Stimulated activated CD4-positive, alpha-beta T cell treated with anti-CD3 and anti-CD28 coated beads, Interleukin-4, amount 100 ng/mL, for 24 hours (primary cell): ENCODE measurements around the gene CELA3A.
"Not testable (repeated sequence)": the region's sequence is repeated elsewhere in the genome, so short reads cannot be mapped to it uniquely, and the experiment has no call there.

ENCODE experiments used
- DNase-seq: peaks from one replicate; pipeline ENCODE4 v3.0.0-alpha.2; 2020

Gene CELA3A

DNA sequence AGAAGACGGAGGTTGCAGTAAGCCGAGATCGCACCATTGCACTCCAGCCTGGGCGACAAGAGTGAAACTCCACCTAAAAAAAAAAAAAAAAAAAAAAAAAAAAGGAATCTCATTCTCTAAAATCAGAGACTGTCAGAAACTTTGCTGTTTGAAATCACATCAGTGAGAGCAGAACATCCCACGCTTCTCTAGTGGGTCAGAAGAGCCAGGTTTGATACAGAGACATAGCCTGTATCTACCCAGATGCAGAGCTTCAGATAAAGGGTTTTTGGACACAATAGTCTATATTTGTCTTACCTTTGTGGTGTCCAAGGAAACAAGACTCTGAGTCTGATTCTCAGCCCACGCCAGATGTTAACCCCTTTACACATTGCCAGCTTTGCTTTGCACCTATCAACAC is 19.6 kb downstream of the CELA3A start:
- DNase-seq: no peak

DNA sequence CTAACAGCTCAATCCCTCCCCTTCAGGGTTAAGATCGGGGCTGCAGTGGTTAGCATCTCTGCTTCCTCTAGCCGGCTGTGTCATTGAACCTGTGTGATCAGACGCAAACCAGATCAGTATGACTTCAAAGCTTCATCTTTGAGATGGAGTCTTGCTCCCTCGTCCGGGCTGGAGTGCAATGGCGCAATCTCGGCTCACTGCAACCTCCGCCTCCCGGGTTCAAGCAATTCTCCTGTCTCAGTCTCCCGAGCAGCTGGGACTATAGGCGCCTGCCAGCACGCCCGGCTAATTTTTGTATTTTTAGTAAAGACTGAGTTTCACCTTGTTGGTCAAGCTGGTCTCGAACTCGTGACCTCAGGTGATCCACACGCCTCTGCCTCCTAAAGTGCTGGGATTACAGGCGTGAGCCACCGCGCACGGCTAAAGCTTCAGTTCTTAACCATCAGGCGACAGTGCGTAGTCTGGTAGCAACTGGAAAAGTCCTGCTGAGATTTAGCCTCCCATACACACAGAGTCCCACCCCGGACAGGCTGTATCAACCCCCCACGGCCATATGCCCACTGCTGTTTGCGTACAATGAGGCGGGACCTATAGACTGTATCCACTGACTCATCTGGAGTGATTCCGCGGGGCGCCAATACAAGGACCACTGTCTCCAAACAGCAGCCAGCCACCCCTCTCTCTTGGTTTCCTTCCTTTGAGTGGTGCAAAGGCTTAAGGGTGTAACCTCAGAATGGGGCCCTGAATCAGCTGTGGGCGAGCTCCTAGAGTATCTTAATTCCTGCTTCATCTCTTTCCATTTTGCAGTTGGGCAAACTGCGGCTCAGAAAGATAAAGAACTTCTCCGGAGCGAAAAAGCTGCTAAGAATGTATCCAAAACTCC is 23.3 kb downstream of the CELA3A start:
- DNase-seq: peak; percentile 80

- peak; percentile 93 for DNase-seq
These were observed 24.1 kb downstream of the CELA3A start for GRCh38 chr1:22025368-22026155.

DNA sequence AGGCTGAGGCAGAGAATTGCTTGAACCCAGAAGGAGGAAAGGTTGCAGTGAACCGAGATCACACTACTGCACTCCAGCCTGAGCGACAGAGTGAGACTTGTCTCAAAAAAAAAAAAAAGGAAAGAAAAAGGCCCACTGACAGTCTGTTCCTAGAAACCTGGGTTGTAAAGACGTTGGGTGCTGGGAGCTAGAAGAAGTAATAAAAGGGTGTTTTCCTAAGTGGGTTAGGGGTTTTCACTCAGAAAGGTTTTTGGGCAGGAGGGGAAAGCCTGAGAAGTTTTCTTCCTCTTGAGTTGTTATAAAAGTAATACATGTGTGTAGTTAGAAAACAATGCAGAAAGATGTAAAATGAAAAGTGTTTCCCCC is 25.4 kb downstream of the CELA3A start:
- DNase-seq: no peak

DNA sequence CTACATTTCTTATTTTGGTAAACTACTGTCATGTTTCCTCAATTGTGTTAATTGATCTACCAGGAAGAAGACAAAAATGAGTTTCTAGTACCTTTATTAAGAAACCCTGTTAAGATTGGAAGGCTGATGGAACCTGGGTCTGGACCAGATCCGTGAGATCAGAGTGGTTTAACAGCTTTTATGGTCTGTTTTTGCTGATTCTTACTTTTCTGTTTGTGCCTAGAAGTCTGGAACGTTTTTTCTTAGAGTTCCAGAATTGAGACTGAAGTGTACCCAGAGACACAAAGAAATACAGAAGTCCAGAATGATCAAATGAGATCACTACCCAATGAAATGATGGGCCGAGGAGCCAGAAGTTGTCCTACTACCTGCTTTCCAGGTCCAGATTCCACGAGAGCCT is 28.6 kb downstream of the CELA3A start:
- DNase-seq: no peak

DNA sequence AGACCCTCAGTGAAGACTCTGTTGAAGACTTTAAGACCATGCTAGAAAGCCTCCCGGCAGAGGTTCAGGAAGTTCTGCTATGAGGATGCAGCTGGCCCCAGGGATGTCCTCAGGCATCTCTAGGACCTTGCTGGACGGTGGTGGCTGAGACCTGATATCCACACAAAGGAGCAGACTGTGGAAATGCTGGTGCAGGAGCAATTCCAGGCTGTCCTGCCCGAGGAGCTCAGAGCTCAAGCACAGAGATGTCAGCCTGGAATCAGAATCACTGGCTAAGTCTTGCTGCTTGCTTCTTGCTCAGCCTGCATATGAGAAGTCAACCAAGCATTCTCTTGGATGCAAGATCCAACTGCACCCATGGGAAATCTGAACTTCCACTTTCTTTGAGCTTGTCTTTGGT is 29.0 kb downstream of the CELA3A start:
- no peak for DNase-seq

- DNase-seq: peak; percentile 43
These were observed 29.9 kb downstream of the CELA3A start for GRCh38 chr1:22031214-22031962.

DNA sequence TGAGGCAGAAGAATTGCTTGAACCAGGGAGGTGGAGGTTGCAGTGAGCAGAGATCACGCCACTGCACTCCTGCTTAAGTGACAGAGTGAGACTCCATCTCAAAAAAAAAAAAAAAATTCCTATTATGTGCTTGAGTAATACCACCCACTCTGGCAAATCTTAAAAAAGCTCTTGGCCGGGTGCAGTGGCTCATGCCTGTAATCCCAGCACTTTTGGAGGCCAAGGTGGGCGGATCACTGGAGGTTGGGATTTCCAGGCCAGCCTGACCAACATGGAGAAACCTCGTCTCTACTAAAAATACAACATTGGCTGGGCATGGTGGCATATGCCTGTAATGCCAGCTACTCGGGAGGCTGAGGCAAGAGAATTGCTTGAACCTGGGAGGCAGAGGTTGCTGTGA is 33.4 kb downstream of the CELA3A start:
- DNase-seq: not testable (repeated sequence)

DNA sequence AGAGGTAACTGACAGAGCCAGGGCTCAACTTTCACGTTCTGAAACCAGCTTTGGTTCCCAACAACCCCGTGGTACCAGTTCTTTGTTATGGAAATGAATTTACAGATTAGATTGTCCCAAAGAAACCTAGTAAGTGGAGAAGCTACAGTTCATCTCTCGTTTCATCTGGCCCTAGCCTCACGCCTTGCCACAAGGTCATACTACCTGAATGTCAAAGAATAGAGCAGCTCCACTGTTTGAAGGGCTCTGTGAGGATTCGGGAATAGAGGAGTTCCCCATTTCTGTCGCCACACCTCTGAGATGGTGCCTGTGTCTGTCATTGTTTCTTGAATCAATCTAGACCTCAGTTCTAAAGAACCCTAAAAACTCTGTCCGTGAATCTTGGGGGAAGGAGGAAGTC is 36.1 kb downstream of the CELA3A start:
- DNase-seq: no peak

GRCh38 chr1:22038036-22038435 is 36.6 kb downstream of the CELA3A start:
- no peak for DNase-seq

- peak; percentile 87 for DNase-seq
These were observed 38.3 kb downstream of the CELA3A start for GRCh38 chr1:22039594-22040285.

GRCh38 chr1:22040286-22040623 is 38.8 kb downstream of the CELA3A start:
- no peak for DNase-seq

DNA sequence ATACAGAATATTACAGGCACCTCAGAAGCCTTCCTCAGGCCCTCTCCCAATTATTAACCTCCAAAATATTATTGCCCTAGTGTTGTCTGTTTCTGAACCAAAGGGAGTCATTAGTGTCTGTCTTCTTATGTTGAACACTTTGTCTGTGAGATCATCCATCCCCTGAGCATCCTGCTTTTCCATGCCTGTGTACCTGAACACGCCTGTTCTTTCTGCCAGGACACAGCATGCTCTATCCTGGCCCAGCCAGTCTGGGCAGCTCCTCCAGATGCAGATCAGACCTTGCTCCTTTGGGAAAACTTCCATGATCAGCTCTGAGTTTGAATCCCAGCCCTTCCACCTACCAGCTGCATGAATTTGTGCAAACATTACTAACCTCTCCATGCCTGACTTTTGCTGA is 40.0 kb downstream of the CELA3A start:
- DNase-seq: no peak

DNA sequence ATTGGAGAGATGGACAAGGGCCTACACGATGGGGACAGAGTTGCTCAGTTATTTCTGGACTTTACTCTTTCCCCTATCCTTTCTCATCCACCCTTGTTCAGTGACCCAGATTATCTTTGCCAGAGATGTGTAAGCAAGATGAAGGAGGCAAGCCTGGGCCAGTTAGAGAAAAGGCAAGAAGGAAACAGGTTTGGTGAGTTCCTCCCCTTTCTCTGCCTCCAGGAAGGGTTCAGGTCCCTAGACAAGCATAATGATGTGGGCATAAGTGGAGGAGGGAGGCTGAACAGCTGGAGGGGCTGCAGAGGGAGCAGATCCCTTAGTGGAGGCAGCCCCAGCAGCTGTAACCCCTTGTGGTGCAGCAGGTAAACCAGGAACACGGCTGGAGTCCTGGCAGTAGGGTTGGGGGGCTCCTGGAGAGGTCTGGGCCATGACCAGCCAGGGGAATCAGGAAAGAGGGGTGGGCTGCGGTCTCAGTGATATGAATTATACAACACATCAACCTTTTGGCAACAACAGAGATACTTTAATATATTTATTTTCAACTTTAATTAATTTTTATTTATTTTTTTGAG is 41.8 kb downstream of the CELA3A start:
- DNase-seq: no peak

DNA sequence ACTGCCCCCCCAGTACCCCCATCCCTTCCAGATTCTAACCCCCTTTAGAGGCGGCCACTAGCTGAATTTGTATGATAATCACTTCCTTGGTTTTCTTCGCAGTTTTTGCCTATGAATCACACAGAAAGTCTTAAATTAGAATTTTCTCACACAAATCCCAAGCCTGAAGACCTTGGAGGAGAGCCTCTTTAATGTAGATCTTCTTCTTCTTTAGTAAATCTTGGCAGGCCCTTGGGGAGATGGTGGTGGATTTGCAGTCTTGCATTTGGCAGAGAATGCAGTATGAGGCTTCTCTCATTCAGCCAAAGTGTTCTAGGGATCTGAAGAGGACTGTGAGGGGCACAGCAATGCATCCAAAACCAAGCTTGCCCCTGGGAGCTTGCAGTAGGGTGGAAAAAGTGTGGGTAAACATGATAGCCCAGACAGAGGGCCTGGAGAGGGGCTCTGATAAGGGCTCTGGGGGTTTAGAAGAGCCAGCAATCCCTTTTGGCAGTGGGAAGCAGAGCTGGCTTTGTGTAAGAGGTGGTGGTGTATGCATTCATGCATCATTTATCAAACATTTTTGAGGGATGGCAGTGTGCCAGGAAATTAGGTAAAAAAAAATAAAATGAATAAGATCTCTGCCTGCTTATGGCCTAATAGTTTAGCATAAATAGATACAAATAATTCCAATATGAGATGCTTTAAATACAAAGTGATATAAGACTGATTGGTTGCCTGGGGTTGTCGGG is 43.4 kb downstream of the CELA3A start:
- no peak for DNase-seq

GRCh38 chr1:22045604-22046228 is 44.3 kb downstream of the CELA3A start:
- no peak for DNase-seq

DNA sequence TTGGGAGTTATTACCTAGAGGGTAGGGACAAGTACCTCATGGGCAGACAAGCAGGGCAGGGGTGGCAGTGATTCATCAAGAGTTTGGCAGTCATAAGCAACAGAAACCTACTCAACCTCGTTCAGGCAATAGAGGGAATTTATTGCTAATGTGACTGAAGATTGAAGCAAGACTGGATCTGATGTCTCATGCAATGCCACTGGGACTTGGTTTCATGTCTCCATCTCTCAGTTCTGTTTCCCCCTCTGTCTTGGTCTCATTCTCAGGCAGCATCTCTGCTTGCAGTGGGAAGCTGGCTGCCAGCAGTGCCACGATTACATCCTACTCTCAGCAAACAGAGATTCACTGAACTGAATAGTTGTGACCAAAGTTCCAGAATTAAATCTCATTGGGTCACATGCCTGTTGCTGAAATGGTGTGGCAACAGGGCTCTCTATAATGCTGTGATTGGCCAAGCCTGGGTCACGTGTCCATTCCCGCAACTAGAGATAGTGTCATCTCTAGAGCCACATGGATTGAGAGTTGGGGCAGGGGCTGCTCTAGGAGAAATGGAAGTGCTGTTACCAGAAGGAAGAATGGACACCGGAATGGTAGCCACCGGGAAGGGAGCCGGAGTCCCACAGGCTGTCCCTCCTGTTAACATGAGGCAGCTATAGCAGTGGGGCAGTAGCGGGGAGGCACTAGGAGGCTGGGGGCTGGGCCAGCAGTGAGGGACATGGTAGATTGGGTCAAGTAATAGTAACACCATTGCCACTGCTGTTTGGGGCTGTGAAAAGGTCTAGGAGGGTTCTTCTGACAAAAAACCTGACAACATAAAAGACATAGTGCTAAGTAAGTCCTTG is 47.1 kb downstream of the CELA3A start:
- peak; percentile 67 for DNase-seq

GRCh38 chr1:22050330-22050729 is 48.9 kb downstream of the CELA3A start:
- no peak for DNase-seq

DNA sequence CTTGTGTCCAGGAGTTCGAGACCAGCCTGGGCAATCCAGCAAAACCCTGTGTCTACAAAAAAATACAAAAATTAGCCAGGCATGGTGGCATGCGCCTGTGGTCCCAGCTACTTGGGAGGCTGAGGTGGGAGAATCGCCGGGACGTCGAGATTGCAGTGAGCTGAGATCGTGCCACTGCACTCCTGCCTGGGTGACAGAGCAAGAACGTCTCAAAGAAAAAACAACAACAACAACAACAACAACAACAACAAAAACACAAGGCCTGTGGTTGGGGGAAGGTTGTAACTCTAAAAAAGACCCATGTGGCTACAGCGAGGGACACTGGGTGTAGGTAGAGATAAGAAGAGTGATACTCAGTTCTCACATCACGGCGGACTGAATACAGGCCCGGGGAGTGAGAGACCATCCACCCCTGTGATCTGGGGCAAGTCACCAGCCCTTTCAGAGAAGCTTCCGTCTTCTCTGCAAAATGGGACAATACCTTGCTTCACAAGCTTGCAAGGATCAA is 50.2 kb downstream of the CELA3A start:
- no peak for DNase-seq
